ENCODE data around the gene TMBIM4. TPM values are rescaled to one million over a fixed set of nuclear protein-coding genes. Genes with fewer than 3 reads are reported as not detected.
A peak's percentile ranks its signal among the peaks of the same experiment; 100 is the strongest.

The TMBIM4 gene
- total and polyA plus RNA-seq, 4 donors = 74.4 to 125 (median 91.8) TPM

- DNase-seq (ENCODE audit: low read depth in 4 of 6, low spot score in 6 of 6) = no peak
- Histone ChIP-seq H3K4me1 (ENCODE audit: control insufficient read depth, insufficient read depth, low read length) (peaks cover 4% of the 10 kb centered on the region), H3K9me3 (ENCODE audit: control insufficient read depth, insufficient read depth, low read length) (no peaks in the 10 kb centered on the region), H3K27ac (ENCODE audit: low read depth, low read length) (peak overlapping the region; percentile 16), H3K27me3 (ENCODE audit: control insufficient read depth, insufficient read depth, low read length) (no peaks in the 10 kb centered on the region), H3K36me3 (ENCODE audit: control insufficient read depth, insufficient read depth, low read length) (peaks cover 4% of the 10 kb centered on the region), H3K4me3 (ENCODE audit: low read depth, low read length) (peak overlapping the region; percentile 92)
- WGBS (ENCODE audit: insufficient coverage) = 0% methylated on average over 4 of the region's 11 CpGs
Measured at GRCh38 chr12:66131067-66131688, 38.6 kb downstream of the TMBIM4 start.

GRCh38 chr12:66130267-66131066 is 39.3 kb downstream of the TMBIM4 start, which contains the start of gene LLPH:
TSS of gene LLPH (minus strand) at chr12:66130750. CDS start at chr12:66129106, 1,644 bp downstream.
- WGBS (ENCODE audit: insufficient coverage) = 0% methylated on average over 49 of the region's 49 CpGs

GRCh38 chr12:66129934-66130266 is 39.9 kb downstream of the TMBIM4 start:
- peaks cover 4% of the 10 kb centered on the region for H3K4me1 ChIP-seq (ENCODE audit: control insufficient read depth, insufficient read depth, low read length)
- WGBS (ENCODE audit: insufficient coverage) = 2% methylated on average over 8 of the region's 8 CpGs
- peak overlapping the region; percentile 92 for H3K4me3 ChIP-seq (ENCODE audit: low read depth, low read length)
- no peak overlapping the region for H3K27ac ChIP-seq (ENCODE audit: low read depth, low read length)
- H3K36me3 ChIP-seq (ENCODE audit: control insufficient read depth, insufficient read depth, low read length) = peaks cover 10% of the 10 kb centered on the region
- DNase-seq (ENCODE audit: low read depth in 4 of 6, low spot score in 6 of 6) = no peak
- no peaks in the 10 kb centered on the region for H3K9me3 ChIP-seq (ENCODE audit: control insufficient read depth, insufficient read depth, low read length)
- H3K27me3 ChIP-seq (ENCODE audit: control insufficient read depth, insufficient read depth, low read length) = no peaks in the 10 kb centered on the region

More at GRCh38 chr12:66130267-66131066, 39.3 kb downstream of the TMBIM4 start, which contains the start of gene LLPH:
- peaks cover 4% of the 10 kb centered on the region for H3K4me1 ChIP-seq (ENCODE audit: control insufficient read depth, insufficient read depth, low read length)
- no peaks in the 10 kb centered on the region for H3K9me3 ChIP-seq (ENCODE audit: control insufficient read depth, insufficient read depth, low read length)
- H3K36me3 ChIP-seq (ENCODE audit: control insufficient read depth, insufficient read depth, low read length) = peaks cover 9% of the 10 kb centered on the region
- peak within 1 kb of the TSS; percentile 92 for H3K4me3 ChIP-seq (ENCODE audit: low read depth, low read length)
- no peaks in the 10 kb centered on the region for H3K27me3 ChIP-seq (ENCODE audit: control insufficient read depth, insufficient read depth, low read length)
- peak within 1 kb of the TSS; percentile 16 for H3K27ac ChIP-seq (ENCODE audit: low read depth, low read length)
- peak; percentile 74 to 97 (median 84) for DNase-seq (ENCODE audit: low read depth in 4 of 6, low spot score in 6 of 6)

- no peaks in the 10 kb centered on the region for H3K9me3 ChIP-seq (ENCODE audit: control insufficient read depth, insufficient read depth, low read length)
- no peak overlapping the region for H3K27ac ChIP-seq (ENCODE audit: low read depth, low read length)
- H3K27me3 ChIP-seq (ENCODE audit: control insufficient read depth, insufficient read depth, low read length) = no peaks in the 10 kb centered on the region
- peaks cover 4% of the 10 kb centered on the region for H3K4me1 ChIP-seq (ENCODE audit: control insufficient read depth, insufficient read depth, low read length)
- WGBS (ENCODE audit: insufficient coverage) = no CpG with 5 or more reads among the region's 1 CpG
- no peak overlapping the region for H3K4me3 ChIP-seq (ENCODE audit: low read depth, low read length)
- H3K36me3 ChIP-seq (ENCODE audit: control insufficient read depth, insufficient read depth, low read length) = peaks cover 19% of the 10 kb centered on the region
- no peak for DNase-seq (ENCODE audit: low read depth in 4 of 6, low spot score in 6 of 6)
Measured at GRCh38 chr12:66127650-66128049, 42.1 kb downstream of the TMBIM4 start.

- Histone ChIP-seq H3K36me3 (ENCODE audit: control insufficient read depth, insufficient read depth, low read length) (peaks cover 14% of the 10 kb centered on the region), H3K27ac (ENCODE audit: low read depth, low read length) (no peak overlapping the region), H3K4me3 (ENCODE audit: low read depth, low read length) (no peak overlapping the region), H3K27me3 (ENCODE audit: control insufficient read depth, insufficient read depth, low read length) (no peaks in the 10 kb centered on the region), H3K4me1 (ENCODE audit: control insufficient read depth, insufficient read depth, low read length) (no peaks in the 10 kb centered on the region), H3K9me3 (ENCODE audit: control insufficient read depth, insufficient read depth, low read length) (no peaks in the 10 kb centered on the region)
- no CpG with 5 or more reads among the region's 1 CpG for WGBS (ENCODE audit: insufficient coverage)
- DNase-seq (ENCODE audit: low read depth in 4 of 6, low spot score in 6 of 6) = peak in 1 of 6 donors; percentile 13
Measured at GRCh38 chr12:66120477-66120876, 49.3 kb downstream of the TMBIM4 start.

GRCh38 chr12:66119870-66120241 is 49.9 kb downstream of the TMBIM4 start:
- no peaks in the 10 kb centered on the region for H3K9me3 ChIP-seq (ENCODE audit: control insufficient read depth, insufficient read depth, low read length)
- no peaks in the 10 kb centered on the region for H3K27me3 ChIP-seq (ENCODE audit: control insufficient read depth, insufficient read depth, low read length)
- no peak overlapping the region for H3K27ac ChIP-seq (ENCODE audit: low read depth, low read length)
- DNase-seq (ENCODE audit: low read depth in 4 of 6, low spot score in 6 of 6) = no peak
- H3K4me1 ChIP-seq (ENCODE audit: control insufficient read depth, insufficient read depth, low read length) = no peaks in the 10 kb centered on the region
- WGBS (ENCODE audit: insufficient coverage) = no CpG with 5 or more reads among the region's 1 CpG
- H3K4me3 ChIP-seq (ENCODE audit: low read depth, low read length) = no peak overlapping the region
- peaks cover 12% of the 10 kb centered on the region for H3K36me3 ChIP-seq (ENCODE audit: control insufficient read depth, insufficient read depth, low read length)

- DNase-seq (ENCODE audit: low read depth in 4 of 6, low spot score in 6 of 6) = no peak
- Histone ChIP-seq H3K36me3 (ENCODE audit: control insufficient read depth, insufficient read depth, low read length) (peaks cover 8% of the 10 kb centered on the region), H3K4me1 (ENCODE audit: control insufficient read depth, insufficient read depth, low read length) (no peaks in the 10 kb centered on the region), H3K27ac (ENCODE audit: low read depth, low read length) (no peak overlapping the region), H3K27me3 (ENCODE audit: control insufficient read depth, insufficient read depth, low read length) (no peaks in the 10 kb centered on the region), H3K4me3 (ENCODE audit: low read depth, low read length) (no peak overlapping the region), H3K9me3 (ENCODE audit: control insufficient read depth, insufficient read depth, low read length) (no peaks in the 10 kb centered on the region)
- WGBS (ENCODE audit: insufficient coverage) = 86% methylated on average over 1 of the region's 2 CpGs
Measured at GRCh38 chr12:66119229-66119869, 50.4 kb downstream of the TMBIM4 start.

- Histone ChIP-seq H3K36me3 (ENCODE audit: control insufficient read depth, insufficient read depth, low read length) (peaks cover 7% of the 10 kb centered on the region), H3K27me3 (ENCODE audit: control insufficient read depth, insufficient read depth, low read length) (no peaks in the 10 kb centered on the region), H3K4me1 (ENCODE audit: control insufficient read depth, insufficient read depth, low read length) (no peaks in the 10 kb centered on the region), H3K27ac (ENCODE audit: low read depth, low read length) (no peak overlapping the region), H3K4me3 (ENCODE audit: low read depth, low read length) (no peak overlapping the region), H3K9me3 (ENCODE audit: control insufficient read depth, insufficient read depth, low read length) (no peaks in the 10 kb centered on the region)
- no CpG with 5 or more reads among the region's 9 CpGs for WGBS (ENCODE audit: insufficient coverage)
- no peak for DNase-seq (ENCODE audit: low read depth in 4 of 6, low spot score in 6 of 6)
Measured at GRCh38 chr12:66118240-66118891, 51.4 kb downstream of the TMBIM4 start.

GRCh38 chr12:66117242-66117641 is 52.6 kb downstream of the TMBIM4 start:
- Histone ChIP-seq H3K4me3 (ENCODE audit: low read depth, low read length) (no peak overlapping the region), H3K36me3 (ENCODE audit: control insufficient read depth, insufficient read depth, low read length) (peaks cover 4% of the 10 kb centered on the region), H3K4me1 (ENCODE audit: control insufficient read depth, insufficient read depth, low read length) (no peaks in the 10 kb centered on the region), H3K27ac (ENCODE audit: low read depth, low read length) (no peak overlapping the region), H3K9me3 (ENCODE audit: control insufficient read depth, insufficient read depth, low read length) (no peaks in the 10 kb centered on the region), H3K27me3 (ENCODE audit: control insufficient read depth, insufficient read depth, low read length) (no peaks in the 10 kb centered on the region)
- DNase-seq (ENCODE audit: low read depth in 4 of 6, low spot score in 6 of 6) = no peak
- no CpG with 5 or more reads among the region's 2 CpGs for WGBS (ENCODE audit: insufficient coverage)
